H4 (cell line): Measurements from ENCODE around the gene EEF1B2. TPM values are rescaled to one million over a fixed set of nuclear protein-coding genes. Genes with fewer than 3 reads are reported as not detected.

Experiments used
- total RNA-seq: library from RNA; depleted of rRNA; stranded (reverse); fragments of >200 nt; shearing (Covaris generic); gene quantifications from 2 replicates; pipeline ENCODE4 v1.2.3, GENCODE V29; 2014; rRNA removed

Gene EEF1B2
- total RNA-seq, 1 experiment from 2014 or later = 659 TPM

Other genes with a start within 250 kb of the EEF1B2 start
- gene INO80D, start 73.7 kb upstream of the EEF1B2 start, total RNA-seq = 2.3 and 4.5 TPM in 2 replicates
- gene NDUFS1, start 451 bp upstream of the EEF1B2 start, total RNA-seq = 186 and 198 TPM in 2 replicates
- 4.1 and 6.1 TPM in 2 replicates for gene ZDBF2, start 114.8 kb downstream of the EEF1B2 start, total RNA-seq